CD4-positive, alpha-beta T cell (primary cell): ENCODE results near the gene DPP8. TPM values are rescaled to one million over a fixed set of nuclear protein-coding genes. Genes with fewer than 3 reads are reported as not detected.
"Not testable (repeated sequence)": the region's sequence is repeated elsewhere in the genome, so short reads cannot be mapped to it uniquely, and the experiment has no call there.

Experiments
- ATAC-seq: fragments of 200-7000 bp; cut with Tn5 transposase; one replicate; pipeline ENCODE4 v1.10.0; 2022; ENCODE audit warnings: mild to moderate bottlenecking; ENCODE audit not compliant: poor library complexity
- CTCF ChIA-PET: fragments of 350-600 bp; sonication (Branson Sonifier 250); formaldehyde crosslinking; loops from one replicate; lab custom pipeline; 2021; ENCODE audit warnings: antibody characterized with exemption, inconsistent platforms; lab: Charles Lee
- POLR2A ChIA-PET: fragments of 350-600 bp; sonication (Branson Sonifier 250); formaldehyde crosslinking; loops from one replicate; lab custom pipeline; 2021; ENCODE audit warnings: antibody characterized with exemption, inconsistent platforms; lab: Charles Lee
- DNase-seq, 14 experiments: peaks; one replicate each; pipeline ENCODE4 v3.0.0-alpha.2; 2013 to 2020; ENCODE audit warnings: mixed read lengths in 2 of 14
- H3K27ac ChIP-seq, 2 donors: one replicate each; pipeline versions ENCODE4 v1.5.1 to v1.7.0; 2013; ENCODE audit warnings: low read length in 2 of 2, low read depth in 1 of 2, mild to moderate bottlenecking in 1 of 2
- H3K27me3 ChIP-seq, 2 experiments: 1 replicate in 1 of 2; 2 replicates in 1 of 2; pipeline versions ENCODE4 v1.6.1 to v1.7.0; 2013; ENCODE audit warnings: low read length in 2 of 2, control low read depth in 1 of 2, mild to moderate bottlenecking in 1 of 2, moderate library complexity in 1 of 2; ENCODE audit not compliant: insufficient read depth in 2 of 2, control insufficient read depth in 1 of 2
- H3K36me3 ChIP-seq: one replicate; pipeline ENCODE4 v1.6.1; 2013; ENCODE audit warnings: low read length, control low read depth; ENCODE audit not compliant: insufficient read depth
- H3K4me1 ChIP-seq: one replicate; pipeline ENCODE4 v1.6.1; 2013; ENCODE audit warnings: low read length, control low read depth; ENCODE audit not compliant: insufficient read depth
- H3K4me3 ChIP-seq: one replicate; pipeline ENCODE4 v1.5.1; 2013; ENCODE audit warnings: mild to moderate bottlenecking, low read length, moderate library complexity
- H3K9me3 ChIP-seq, 2 experiments: 1 replicate in 1 of 2; 2 replicates in 1 of 2; pipeline versions ENCODE4 v1.6.1 to v1.7.0; 2013; ENCODE audit warnings: low read length in 2 of 2, mild to moderate bottlenecking in 2 of 2, control low read depth in 1 of 2, moderate library complexity in 1 of 2; ENCODE audit not compliant: control insufficient read depth in 1 of 2, insufficient read depth in 1 of 2
- H3K27ac Mint-ChIP-seq: one replicate; pipeline ENCODE4 v1.8.0; 2020; ENCODE audit warnings: mixed read lengths
- H3K27me3 Mint-ChIP-seq: one replicate; pipeline ENCODE4 v1.8.0; 2021; ENCODE audit warnings: mixed read lengths
- H3K36me3 Mint-ChIP-seq: one replicate; pipeline ENCODE4 v1.8.0; 2021; ENCODE audit warnings: low read depth, mixed read lengths
- H3K4me1 Mint-ChIP-seq: one replicate; pipeline ENCODE4 v1.8.0; 2021; ENCODE audit warnings: low read depth, mixed read lengths
- H3K4me3 Mint-ChIP-seq: one replicate; pipeline ENCODE4 v1.8.0; 2020; ENCODE audit warnings: mild to moderate bottlenecking, mixed read lengths
- H3K9me3 Mint-ChIP-seq: one replicate; pipeline ENCODE4 v1.8.0; 2020; ENCODE audit warnings: mixed read lengths
- intact Hi-C, 2 experiments: fragments of 100-400 bp; cut with DNase I in 1 of 2; cut with micrococcal nuclease in 1 of 2; formaldehyde crosslinking; loops; one replicate each; pipeline versions ENCODE4 v1.15.1 to v1.9.0; 2023 to 2025; cut with DNase I, micrococcal nuclease
- total RNA-seq, 174 experiments: library from RNA in 2 of 174; stranded (reverse) in 2 of 174; gene quantifications; one replicate each; pipeline ENCODE4 v1.2.3 and lab custom pipeline; 2021 to 2026
- TF ChIP-seq, protein P1 (sequence below): fragments of 200-600 bp; IDR thresholded peaks from one replicate; pipeline ENCODE4 v1.8.0; 2022; ENCODE audit warnings: antibody characterized with exemption, mild to moderate bottlenecking

Gene DPP8
- total RNA-seq, 2 experiments from 2014 or later, result 41.2 to 45.4 TPM

DNA sequence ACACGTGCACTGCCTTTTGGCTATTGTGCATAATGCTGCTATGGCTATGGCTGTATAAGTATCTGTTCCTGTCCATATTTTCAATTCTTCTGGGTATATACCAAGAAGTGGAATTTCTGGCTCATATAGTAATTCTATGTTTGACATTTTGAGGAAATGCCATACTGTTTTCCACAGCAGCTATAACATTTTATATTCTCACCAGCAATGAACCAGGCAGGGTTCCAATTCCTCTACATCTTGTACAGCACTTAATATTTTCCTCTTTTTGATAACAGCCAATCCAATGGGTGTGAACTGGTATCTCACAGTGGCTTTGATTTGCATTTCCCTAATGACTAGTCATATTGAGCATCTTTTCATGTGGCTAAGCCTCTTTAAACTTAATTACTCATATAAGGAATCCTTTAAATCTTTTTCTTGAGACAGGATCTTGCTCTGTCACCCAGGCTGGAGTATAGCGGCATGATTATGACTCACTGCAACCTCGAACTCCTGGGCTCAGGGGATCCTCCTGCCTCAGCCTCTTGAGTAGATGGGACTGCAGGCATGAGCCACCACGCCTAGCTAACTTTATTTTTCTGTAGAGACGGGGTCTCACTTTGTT is 56.6 kb downstream of the DPP8 start:
- H3K9me3 Mint-ChIP-seq, result no peaks in the 10 kb centered on the region
- no peaks in the 10 kb centered on the region for H3K4me1 Mint-ChIP-seq
- no peaks in the 10 kb centered on the region for H3K27me3 Mint-ChIP-seq
- Histone ChIP-seq H3K27me3 (no peaks in the 10 kb centered on the region), H3K4me3 (no peak overlapping the region), H3K4me1 (no peaks in the 10 kb centered on the region), H3K36me3 (peaks cover 90% of the 10 kb centered on the region), H3K27ac (no peak overlapping the region), H3K9me3 (no peaks in the 10 kb centered on the region)
- ChIA-PET POLR2A (no interaction called here), CTCF (no interaction called here)
- intact Hi-C loops, result no loop called here
- TF ChIP-seq, protein P1, sequence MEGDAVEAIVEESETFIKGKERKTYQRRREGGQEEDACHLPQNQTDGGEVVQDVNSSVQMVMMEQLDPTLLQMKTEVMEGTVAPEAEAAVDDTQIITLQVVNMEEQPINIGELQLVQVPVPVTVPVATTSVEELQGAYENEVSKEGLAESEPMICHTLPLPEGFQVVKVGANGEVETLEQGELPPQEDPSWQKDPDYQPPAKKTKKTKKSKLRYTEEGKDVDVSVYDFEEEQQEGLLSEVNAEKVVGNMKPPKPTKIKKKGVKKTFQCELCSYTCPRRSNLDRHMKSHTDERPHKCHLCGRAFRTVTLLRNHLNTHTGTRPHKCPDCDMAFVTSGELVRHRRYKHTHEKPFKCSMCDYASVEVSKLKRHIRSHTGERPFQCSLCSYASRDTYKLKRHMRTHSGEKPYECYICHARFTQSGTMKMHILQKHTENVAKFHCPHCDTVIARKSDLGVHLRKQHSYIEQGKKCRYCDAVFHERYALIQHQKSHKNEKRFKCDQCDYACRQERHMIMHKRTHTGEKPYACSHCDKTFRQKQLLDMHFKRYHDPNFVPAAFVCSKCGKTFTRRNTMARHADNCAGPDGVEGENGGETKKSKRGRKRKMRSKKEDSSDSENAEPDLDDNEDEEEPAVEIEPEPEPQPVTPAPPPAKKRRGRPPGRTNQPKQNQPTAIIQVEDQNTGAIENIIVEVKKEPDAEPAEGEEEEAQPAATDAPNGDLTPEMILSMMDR, result no peak
- DNase-seq (peak in 1 of 14 experiments; percentile 26), ATAC-seq (no peak)
- peak overlapping the region; percentile 71 for H3K27ac Mint-ChIP-seq
- H3K36me3 Mint-ChIP-seq, result peaks cover 87% of the 10 kb centered on the region
- H3K4me3 Mint-ChIP-seq, result no peak overlapping the region

DNA sequence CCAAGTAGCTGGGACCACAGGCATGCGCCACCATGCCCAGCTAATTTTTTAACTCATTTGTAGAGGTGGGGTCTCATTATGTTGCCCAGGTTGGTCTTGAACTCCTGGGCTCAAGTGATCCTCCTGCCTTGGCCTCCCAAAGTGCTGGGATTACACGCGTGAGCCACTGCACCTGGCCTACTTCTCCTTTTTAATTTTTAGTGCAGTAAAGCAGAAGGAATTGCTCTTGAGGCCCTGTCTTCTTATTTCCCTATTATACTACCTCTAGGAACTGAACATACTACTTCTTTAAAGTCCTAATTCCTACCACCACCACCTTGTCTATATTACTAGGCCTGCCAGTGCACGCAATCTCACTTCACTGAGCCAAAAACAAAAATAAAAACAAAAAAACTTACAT is 62.2 kb downstream of the DPP8 start:
- DNase-seq, H3K27ac ChIP-seq, intact Hi-C loops, H3K4me1 Mint-ChIP-seq, H3K4me1 ChIP-seq, H3K9me3 ChIP-seq, H3K27me3 Mint-ChIP-seq, CTCF ChIA-PET, H3K27me3 ChIP-seq, ATAC-seq, POLR2A ChIA-PET, H3K9me3 Mint-ChIP-seq, H3K4me3 Mint-ChIP-seq, H3K4me3 ChIP-seq: not testable (repeated sequence)
- H3K36me3 ChIP-seq, result peaks cover 89% of the 10 kb centered on the region
- H3K27ac Mint-ChIP-seq, result peak overlapping the region; percentile 4
- H3K36me3 Mint-ChIP-seq, result peaks cover 80% of the 10 kb centered on the region

DNA sequence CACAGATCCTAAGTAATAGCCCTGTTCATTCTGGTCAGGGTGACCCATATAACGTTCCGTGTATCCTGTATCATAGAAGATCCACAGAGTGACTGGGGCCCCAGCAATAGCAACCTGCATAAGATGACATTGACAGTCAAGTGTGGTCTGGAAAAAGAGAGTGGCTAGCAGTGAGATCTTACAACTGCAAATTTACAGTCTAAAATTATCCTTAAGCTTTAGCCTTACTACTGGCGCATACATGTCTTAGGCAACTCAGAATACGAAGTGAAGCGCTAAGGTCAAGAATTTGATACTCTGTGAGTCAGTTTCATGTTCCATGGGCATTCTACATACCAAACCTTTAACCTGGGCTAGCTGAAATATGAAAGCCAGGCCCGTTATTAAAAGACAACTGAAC is 65.5 kb downstream of the DPP8 start:
- H3K4me1 Mint-ChIP-seq, result no peaks in the 10 kb centered on the region
- H3K27ac ChIP-seq, result no peak overlapping the region
- intact Hi-C loops, result no loop called here
- TF ChIP-seq, protein P1, result no peak
- H3K36me3 ChIP-seq, result peaks cover 81% of the 10 kb centered on the region
- no peaks in the 10 kb centered on the region for H3K27me3 Mint-ChIP-seq
- no peaks in the 10 kb centered on the region for H3K27me3 ChIP-seq
- ATAC-seq (no peak), DNase-seq (no peak)
- H3K27ac Mint-ChIP-seq, result no peak overlapping the region
- CTCF ChIA-PET, result interaction anchor here (0.6 kb wide), 1 partner anchor 1941 kb away, joined by 5 read pairs; no protein-coding TSS in a partner anchor
- H3K4me1 ChIP-seq, result no peaks in the 10 kb centered on the region
- H3K9me3 Mint-ChIP-seq, result no peaks in the 10 kb centered on the region
- POLR2A ChIA-PET, result interaction anchor here (0.7 kb wide), 1 partner anchor 46 kb away, joined by 3 read pairs; no protein-coding TSS in a partner anchor
- no peak overlapping the region for H3K4me3 Mint-ChIP-seq
- peaks cover 71% of the 10 kb centered on the region for H3K36me3 Mint-ChIP-seq
- no peak overlapping the region for H3K4me3 ChIP-seq
- H3K9me3 ChIP-seq, result no peaks in the 10 kb centered on the region

DNA sequence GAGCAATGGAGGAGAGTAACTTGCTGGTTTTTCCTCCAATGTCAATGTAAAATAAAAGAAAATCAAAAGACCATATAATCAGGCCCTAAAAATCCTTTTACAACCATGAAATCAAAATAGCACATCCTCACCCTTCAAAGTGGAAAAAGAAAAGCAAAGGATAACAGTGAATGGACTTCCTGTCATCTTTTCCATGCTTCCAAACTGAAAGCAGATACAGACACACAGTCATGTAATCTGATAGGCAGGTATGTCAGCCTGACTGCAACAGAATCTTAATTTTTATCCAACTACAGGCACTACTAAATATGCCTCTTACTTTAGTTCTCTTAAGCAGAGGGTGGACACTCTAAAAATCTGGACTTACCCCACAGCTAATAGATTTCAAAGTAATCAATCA is 66.9 kb downstream of the DPP8 start:
- Histone ChIP-seq H3K27ac (no peak overlapping the region), H3K36me3 (peaks cover 81% of the 10 kb centered on the region), H3K4me1 (no peaks in the 10 kb centered on the region), H3K4me3 (no peak overlapping the region), H3K9me3 (no peaks in the 10 kb centered on the region), H3K27me3 (no peaks in the 10 kb centered on the region)
- ChIA-PET CTCF (no interaction called here), POLR2A (no interaction called here)
- Mint-ChIP-seq H3K4me1 (no peaks in the 10 kb centered on the region), H3K27ac (no peak overlapping the region), H3K27me3 (no peaks in the 10 kb centered on the region), H3K36me3 (peaks cover 71% of the 10 kb centered on the region), H3K9me3 (no peaks in the 10 kb centered on the region), H3K4me3 (no peak overlapping the region)
- TF ChIP-seq, protein P1, result no peak
- intact Hi-C loops, result no loop called here
- no peak for DNase-seq
- no peak for ATAC-seq
